GM19328 (cell line): Measurements from ENCODE around the gene SEMA4A.

Experiments used
- ATAC-seq: cut with Tn5 transposase; IDR thresholded peaks from one replicate; pipeline ENCODE4 v1.9.1; 2021; ENCODE audit warnings: mild to moderate bottlenecking, moderate library complexity; ENCODE audit not compliant: unreplicated experiment

SEMA4A gene

GRCh38 chr1:156134716-156135435, 18.5 kb upstream of the SEMA4A start:
- ATAC-seq = no peak

GRCh38 chr1:156135930-156136871, 17.2 kb upstream of the SEMA4A start:
- ATAC-seq = no peak

GRCh38 chr1:156136970-156137483, 16.4 kb upstream of the SEMA4A start:
- no peak for ATAC-seq

- no peak for ATAC-seq
These were observed 14.9 kb upstream of the SEMA4A start for GRCh38 chr1:156138458-156138867.

- ATAC-seq = no peak
These were observed 12.3 kb upstream of the SEMA4A start for GRCh38 chr1:156140879-156141707.

- ATAC-seq = no peak
These were observed 9.5 kb upstream of the SEMA4A start for GRCh38 chr1:156143765-156144489.

GRCh38 chr1:156144742-156145141, 8.6 kb upstream of the SEMA4A start:
- ATAC-seq = no peak

GRCh38 chr1:156145650-156146019, 7.8 kb upstream of the SEMA4A start:
- no peak for ATAC-seq

- ATAC-seq = no peak
These were observed 7.2 kb upstream of the SEMA4A start for GRCh38 chr1:156146020-156146768.

- no peak for ATAC-seq
These were observed 6.5 kb upstream of the SEMA4A start for GRCh38 chr1:156146769-156147405.

GRCh38 chr1:156148216-156148615, 5.2 kb upstream of the SEMA4A start:
- ATAC-seq = no peak

- ATAC-seq = peak; percentile 54
These were observed 3.7 kb upstream of the SEMA4A start for GRCh38 chr1:156149374-156150332.

GRCh38 chr1:156150333-156151011, 2.9 kb upstream of the SEMA4A start:
- ATAC-seq = no peak

- no peak for ATAC-seq
These were observed 2.2 kb upstream of the SEMA4A start for GRCh38 chr1:156151093-156151688.

- no peak for ATAC-seq
These were observed 757 bp upstream of the SEMA4A start for GRCh38 chr1:156152628-156153027.

GRCh38 chr1:156154317-156154749, 948 bp downstream of the SEMA4A start:
- peak; percentile 42 for ATAC-seq
